ENCODE results near the gene PAK1.
"Not testable (repeated sequence)": the region's sequence is repeated elsewhere in the genome, so short reads cannot be mapped to it uniquely, and the experiment has no call there.

PAK1 gene

GRCh38 chr11:77300695-77301094, 173.2 kb downstream of the PAK1 start:
- DNase-seq: no peak

- DNase-seq: not testable (repeated sequence)
These were observed 173.9 kb downstream of the PAK1 start for GRCh38 chr11:77300028-77300427.

- no peak for DNase-seq
These were observed 174.3 kb downstream of the PAK1 start for GRCh38 chr11:77299528-77299993.

GRCh38 chr11:77294040-77294439, 179.9 kb downstream of the PAK1 start:
- DNase-seq: no peak

GRCh38 chr11:77289737-77290136, 184.2 kb downstream of the PAK1 start:
- no peak for DNase-seq

- no peak for DNase-seq
These were observed 186.2 kb downstream of the PAK1 start for GRCh38 chr11:77287615-77288273.

- DNase-seq: no peak
These were observed 186.8 kb downstream of the PAK1 start for GRCh38 chr11:77287136-77287535.

- DNase-seq: no peak
These were observed 189.1 kb downstream of the PAK1 start for GRCh38 chr11:77284476-77285468.

GRCh38 chr11:77283101-77283500, 190.8 kb downstream of the PAK1 start:
- no peak for DNase-seq

GRCh38 chr11:77278595-77279506, 195.0 kb downstream of the PAK1 start:
- no peak for DNase-seq

- no peak for DNase-seq
These were observed 197.6 kb downstream of the PAK1 start for GRCh38 chr11:77276271-77276670.
